IMR-90 (cell line): ENCODE measurements around the gene PITX1.

ENCODE experiments used
- BHLHE40 ChIP-seq: fragments of 150-350 bp; IDR thresholded peaks from 2 replicates; pipeline ENCODE4 v1.6.1; 2016; ENCODE audit warnings: mild to moderate bottlenecking, low read depth, low read length
- CEBPB ChIP-seq: IDR thresholded peaks from 2 replicates; pipeline ENCODE4 v1.6.1; 2012; ENCODE audit warnings: low read depth, low read length, improper control_type of control experiment
- CHD1 ChIP-seq: IDR thresholded peaks from 2 replicates; pipeline ENCODE4 v1.6.1; 2012; ENCODE audit warnings: low read depth, low read length, improper control_type of control experiment
- CTCF ChIP-seq: conservative IDR thresholded peaks from 2 replicates; pipeline ENCODE4 v1.5.1; 2012; ENCODE audit warnings: mild to moderate bottlenecking, low read depth, low read length, improper control_type of control experiment
- ELK1 ChIP-seq: fragments of 150-350 bp; IDR thresholded peaks from 2 replicates; pipeline ENCODE4 v1.6.1; 2016; ENCODE audit warnings: low read depth, mild to moderate bottlenecking, low read length, moderate library complexity, borderline replicate concordance
- MAZ ChIP-seq: IDR thresholded peaks from 2 replicates; pipeline ENCODE4 v1.6.1; 2012; ENCODE audit warnings: low read depth, mild to moderate bottlenecking, low read length, improper control_type of control experiment, moderate library complexity, borderline replicate concordance
- MXI1 ChIP-seq: IDR thresholded peaks from 2 replicates; pipeline ENCODE4 v1.6.1; 2012; ENCODE audit warnings: low read depth, mild to moderate bottlenecking, low read length, moderate library complexity, borderline replicate concordance
- POLR2A ChIP-seq: IDR thresholded peaks from 2 replicates; pipeline ENCODE4 v1.6.1; 2012; ENCODE audit warnings: mild to moderate bottlenecking, low read depth, low read length
- RAD21 ChIP-seq: IDR thresholded peaks from 2 replicates; pipeline ENCODE4 v1.6.1; 2012; ENCODE audit warnings: low read length, improper control_type of control experiment
- RCOR1 ChIP-seq: IDR thresholded peaks from 2 replicates; pipeline ENCODE4 v1.6.1; 2012; ENCODE audit warnings: mild to moderate bottlenecking, low read length, improper control_type of control experiment; ENCODE audit not compliant: insufficient replicate concordance
- RFX5 ChIP-seq: IDR thresholded peaks from 2 replicates; pipeline ENCODE4 v1.8.0; 2012; ENCODE audit warnings: low read depth, mild to moderate bottlenecking, low read length, moderate library complexity
- SMC3 ChIP-seq: fragments of 150-350 bp; IDR thresholded peaks from 2 replicates; pipeline ENCODE4 v1.6.1; 2016; ENCODE audit warnings: low read depth, mild to moderate bottlenecking, antibody characterized with exemption, low read length, moderate library complexity
- USF2 ChIP-seq: fragments of 150-350 bp; IDR thresholded peaks from 2 replicates; pipeline ENCODE4 v1.6.1; 2017; ENCODE audit warnings: mild to moderate bottlenecking, antibody characterized with exemption, low read length, low read depth

DNA sequence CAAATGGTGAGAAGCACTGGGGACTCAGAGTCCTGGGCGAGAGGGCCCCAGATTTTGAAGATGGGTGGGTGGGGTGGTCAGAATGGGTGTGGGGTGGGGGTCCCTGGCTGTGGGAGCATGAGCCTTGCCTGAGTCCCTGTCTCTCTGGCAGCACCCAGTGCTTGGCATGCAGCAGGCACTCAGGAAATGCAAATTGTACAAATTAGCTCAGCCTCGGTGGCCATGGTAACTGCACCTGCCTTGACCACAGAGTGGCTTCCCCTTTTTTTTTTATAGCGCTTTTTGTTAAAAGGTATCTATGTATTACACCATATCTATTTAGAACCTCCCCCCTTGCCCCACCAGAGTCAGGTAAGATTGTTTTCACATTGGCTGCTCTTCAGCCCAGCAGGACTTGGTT lies 19.2 kb upstream of the PITX1 start:
- no peak for TF ChIP-seq POLR2A
- TF ChIP-seq CTCF, result no peak
- TF ChIP-seq BHLHE40, result no peak
- no peak for TF ChIP-seq SMC3
- TF ChIP-seq RFX5, result no peak
- TF ChIP-seq USF2, result no peak
- TF ChIP-seq RAD21, result no peak
- no peak for TF ChIP-seq CEBPB
- TF ChIP-seq MAZ, result no peak
- no peak for TF ChIP-seq MXI1
- no peak for TF ChIP-seq RCOR1
- no peak for TF ChIP-seq CHD1
- TF ChIP-seq ELK1, result no peak
